Measurements from ENCODE around the gene UST. TPM values are rescaled to one million over a fixed set of nuclear protein-coding genes. Genes with fewer than 3 reads are reported as not detected.

The UST gene
- total and polyA plus RNA-seq, 9 of the 15 experiments (the other 6 are each of a cell fraction or from before 2014, with no cell fraction given) = 0.04 to 0.10 TPM; not detected in 7

- no peaks in the 10 kb centered on the region for H3K4me1 ChIP-seq (replicated peaks in 1 of 2; ENCODE audit: control insufficient read depth in 2 of 2, insufficient read depth in 2 of 2, low read length in 2 of 2)
- FAIRE-seq (no peak), ATAC-seq (no peak), DNase-seq (ENCODE audit: extremely low read depth in 1 of 4, low spot score in 3 of 4) (no peak)
- no peak overlapping the region for H3K9ac ChIP-seq (ENCODE audit: insufficient read depth in 1 of 2, low read depth in 2 of 2, low read length in 2 of 2)
- TF ChIP-seq ARNT (IDR thresholded peaks at IDR 0.05) = no peak
- TF ChIP-seq, protein P1, sequence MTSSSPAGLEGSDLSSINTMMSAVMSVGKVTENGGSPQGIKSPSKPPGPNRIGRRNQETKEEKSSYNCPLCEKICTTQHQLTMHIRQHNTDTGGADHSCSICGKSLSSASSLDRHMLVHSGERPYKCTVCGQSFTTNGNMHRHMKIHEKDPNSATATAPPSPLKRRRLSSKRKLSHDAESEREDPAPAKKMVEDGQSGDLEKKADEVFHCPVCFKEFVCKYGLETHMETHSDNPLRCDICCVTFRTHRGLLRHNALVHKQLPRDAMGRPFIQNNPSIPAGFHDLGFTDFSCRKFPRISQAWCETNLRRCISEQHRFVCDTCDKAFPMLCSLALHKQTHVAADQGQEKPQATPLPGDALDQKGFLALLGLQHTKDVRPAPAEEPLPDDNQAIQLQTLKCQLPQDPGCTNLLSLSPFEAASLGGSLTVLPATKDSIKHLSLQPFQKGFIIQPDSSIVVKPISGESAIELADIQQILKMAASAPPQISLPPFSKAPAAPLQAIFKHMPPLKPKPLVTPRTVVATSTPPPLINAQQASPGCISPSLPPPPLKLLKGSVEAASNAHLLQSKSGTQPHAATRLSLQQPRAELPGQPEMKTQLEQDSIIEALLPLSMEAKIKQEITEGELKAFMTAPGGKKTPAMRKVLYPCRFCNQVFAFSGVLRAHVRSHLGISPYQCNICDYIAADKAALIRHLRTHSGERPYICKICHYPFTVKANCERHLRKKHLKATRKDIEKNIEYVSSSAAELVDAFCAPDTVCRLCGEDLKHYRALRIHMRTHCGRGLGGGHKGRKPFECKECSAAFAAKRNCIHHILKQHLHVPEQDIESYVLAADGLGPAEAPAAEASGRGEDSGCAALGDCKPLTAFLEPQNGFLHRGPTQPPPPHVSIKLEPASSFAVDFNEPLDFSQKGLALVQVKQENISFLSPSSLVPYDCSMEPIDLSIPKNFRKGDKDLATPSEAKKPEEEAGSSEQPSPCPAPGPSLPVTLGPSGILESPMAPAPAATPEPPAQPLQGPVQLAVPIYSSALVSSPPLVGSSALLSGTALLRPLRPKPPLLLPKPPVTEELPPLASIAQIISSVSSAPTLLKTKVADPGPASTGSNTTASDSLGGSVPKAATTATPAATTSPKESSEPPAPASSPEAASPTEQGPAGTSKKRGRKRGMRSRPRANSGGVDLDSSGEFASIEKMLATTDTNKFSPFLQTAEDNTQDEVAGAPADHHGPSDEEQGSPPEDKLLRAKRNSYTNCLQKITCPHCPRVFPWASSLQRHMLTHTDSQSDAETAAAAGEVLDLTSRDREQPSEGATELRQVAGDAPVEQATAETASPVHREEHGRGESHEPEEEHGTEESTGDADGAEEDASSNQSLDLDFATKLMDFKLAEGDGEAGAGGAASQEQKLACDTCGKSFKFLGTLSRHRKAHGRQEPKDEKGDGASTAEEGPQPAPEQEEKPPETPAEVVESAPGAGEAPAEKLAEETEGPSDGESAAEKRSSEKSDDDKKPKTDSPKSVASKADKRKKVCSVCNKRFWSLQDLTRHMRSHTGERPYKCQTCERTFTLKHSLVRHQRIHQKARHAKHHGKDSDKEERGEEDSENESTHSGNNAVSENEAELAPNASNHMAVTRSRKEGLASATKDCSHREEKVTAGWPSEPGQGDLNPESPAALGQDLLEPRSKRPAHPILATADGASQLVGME (CRISPR knock-in tag; IDR thresholded peaks at IDR 0.05) = no peak
- TF ChIP-seq ZNF165 (CRISPR knock-in tag; IDR thresholded peaks at IDR 0.05; ENCODE audit: borderline replicate concordance) = no peak
- no peak for TF ChIP-seq ZNF311 (CRISPR knock-in tag; IDR thresholded peaks at IDR 0.05)
- no peak for TF ChIP-seq DMBX1 (CRISPR knock-in tag; IDR thresholded peaks at IDR 0.05; ENCODE audit: borderline replicate concordance)
- TF ChIP-seq FOXJ2 (tag; IDR thresholded peaks at IDR 0.05) = no peak
- TF ChIP-seq ERF (CRISPR knock-in tag; IDR thresholded peaks at IDR 0.05) = no peak
- TF ChIP-seq ZNF23 (CRISPR knock-in tag; IDR thresholded peaks at IDR 0.05) = no peak
- TF ChIP-seq, protein P2, sequence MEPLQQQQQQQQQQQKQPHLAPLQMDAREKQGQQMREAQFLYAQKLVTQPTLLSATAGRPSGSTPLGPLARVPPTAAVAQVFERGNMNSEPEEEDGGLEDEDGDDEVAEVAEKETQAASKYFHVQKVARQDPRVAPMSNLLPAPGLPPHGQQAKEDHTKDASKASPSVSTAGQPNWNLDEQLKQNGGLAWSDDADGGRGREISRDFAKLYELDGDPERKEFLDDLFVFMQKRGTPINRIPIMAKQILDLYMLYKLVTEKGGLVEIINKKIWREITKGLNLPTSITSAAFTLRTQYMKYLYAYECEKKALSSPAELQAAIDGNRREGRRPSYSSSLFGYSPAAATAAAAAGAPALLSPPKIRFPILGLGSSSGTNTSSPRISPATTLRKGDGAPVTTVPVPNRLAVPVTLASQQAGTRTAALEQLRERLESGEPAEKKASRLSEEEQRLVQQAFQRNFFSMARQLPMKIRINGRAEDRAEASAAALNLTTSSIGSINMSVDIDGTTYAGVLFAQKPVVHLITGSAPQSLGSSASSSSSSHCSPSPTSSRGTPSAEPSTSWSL (CRISPR knock-in tag; IDR thresholded peaks at IDR 0.05; ENCODE audit: borderline replicate concordance) = no peak
- no peak for TF ChIP-seq SAP30 (IDR thresholded peaks at IDR 0.05; ENCODE audit: borderline replicate concordance, insufficient read depth, low read depth, low read length, poor library complexity, severe bottlenecking)
- TF ChIP-seq XRCC5 (IDR thresholded peaks at IDR 0.05; ENCODE audit: low read depth, low read length) = no peak
- no peak for TF ChIP-seq CBX5 (IDR thresholded peaks at IDR 0.05; ENCODE audit: borderline replicate concordance, low read depth)
- TF ChIP-seq TEAD4 (IDR thresholded peaks at IDR 0.05; ENCODE audit: low read length) = no peak
- TF ChIP-seq TEAD4 (CRISPR knock-in tag; IDR thresholded peaks at IDR 0.05; ENCODE audit: borderline replicate concordance) = no peak
- no peak for TF ChIP-seq HDAC1 (IDR thresholded peaks at IDR 0.05)
- H3K9me3 ChIP-seq (replicated peaks; ENCODE audit: control insufficient read depth, insufficient read depth, low read depth, low read length) = no peaks in the 10 kb centered on the region; the same call in 1 of the 2 replicates
- ChIA-PET CTCF (ENCODE audit: low intra/inter-chr PET ratio) (no interaction called here), POLR2A (no interaction called here)
- H3K9me1 ChIP-seq (ENCODE audit: control insufficient read depth, insufficient read depth, low read length) = no peaks in the 10 kb centered on the region
- H2AFZ ChIP-seq (ENCODE audit: low read depth, low read length) = no peak overlapping the region
- 1% methylated on average over 4 of the region's 4 CpGs for WGBS (ENCODE audit: insufficient coverage, low coverage, missing lambda C conversion rate)
- H4K20me1 ChIP-seq (replicated peaks; ENCODE audit: control insufficient read depth, insufficient read depth, low read length) = no peaks in the 10 kb centered on the region
- intact Hi-C loops (cut with micrococcal nuclease) = no loop called here
- no peak overlapping the region for H3K4me3 ChIP-seq
- H3K36me3 ChIP-seq (ENCODE audit: control insufficient read depth, insufficient read depth, low read length) = no peaks in the 10 kb centered on the region
- no peak overlapping the region for H3K27ac ChIP-seq (ENCODE audit: extremely low read depth, low read depth, low read length)
- BruUV-seq (replicated peaks) = no TSS peak
- H3K4me2 ChIP-seq (ENCODE audit: insufficient read depth, low read length) = no peak overlapping the region
- no peaks in the 10 kb centered on the region for H3K79me2 ChIP-seq (ENCODE audit: control insufficient read depth, insufficient read depth, low read length)
- peaks cover 8 to 23% of the 10 kb centered on the region in 2 experiments for H3K27me3 ChIP-seq (ENCODE audit: control insufficient read depth in 2 of 2, insufficient read depth in 2 of 2, low read length in 2 of 2)
- in situ Hi-C loops (cut with MboI) = no loop called here
Measured at GRCh38 chr6:148829415-148830101, 82.7 kb downstream of the UST start.
